H9 (cell line): ENCODE results near the gene PPL. TPM values are rescaled to one million over a fixed set of nuclear protein-coding genes. Genes with fewer than 3 reads are reported as not detected.

Experiments
- DNase-seq: peaks from one replicate; pipeline ENCODE4 v3.0.0-alpha.2; 2017
- H2AFZ ChIP-seq: one replicate; pipeline ENCODE4 v1.6.1; 2013; ENCODE audit warnings: mild to moderate bottlenecking, low read length, control low read depth, moderate library complexity
- H2AK5ac ChIP-seq: 2 replicates; pipeline ENCODE4 v1.6.1; 2013; ENCODE audit warnings: low read length, control low read depth, mixed read lengths; ENCODE audit not compliant: insufficient read length
- H2BK120ac ChIP-seq: one replicate; pipeline ENCODE4 v1.6.1; 2013; ENCODE audit warnings: low read depth, mild to moderate bottlenecking, low read length, control low read depth, inconsistent platforms; ENCODE audit not compliant: poor library complexity, severe bottlenecking
- H2BK12ac ChIP-seq: 2 replicates; pipeline ENCODE4 v1.6.1; 2013; ENCODE audit warnings: low read length, control low read depth, mixed read lengths, low read depth; ENCODE audit not compliant: insufficient read length
- H2BK15ac ChIP-seq: 2 replicates; pipeline ENCODE4 v1.6.1; 2013; ENCODE audit warnings: low read depth, low read length, control low read depth
- H2BK20ac ChIP-seq: one replicate; pipeline ENCODE4 v1.6.1; 2013; ENCODE audit warnings: low read depth, mild to moderate bottlenecking, low read length, control low read depth, inconsistent platforms; ENCODE audit not compliant: poor library complexity, severe bottlenecking
- H2BK5ac ChIP-seq: 2 replicates; pipeline ENCODE4 v1.6.1; 2013; ENCODE audit warnings: low read length, control low read depth, mixed read lengths; ENCODE audit not compliant: insufficient read length
- H3K14ac ChIP-seq: 2 replicates; pipeline ENCODE4 v1.6.1; 2013; ENCODE audit warnings: low read length, control low read depth; ENCODE audit not compliant: insufficient read depth
- H3K18ac ChIP-seq: 2 replicates; pipeline ENCODE4 v1.6.1; 2013; ENCODE audit warnings: low read depth, mild to moderate bottlenecking, mixed read lengths, low read length, control low read depth; ENCODE audit not compliant: insufficient read length
- H3K23ac ChIP-seq: 2 replicates; pipeline ENCODE4 v1.6.1; 2013; ENCODE audit warnings: low read length, control low read depth, mixed read lengths, low read depth; ENCODE audit not compliant: insufficient read length
- H3K23me2 ChIP-seq: 2 replicates; pipeline ENCODE4 v1.6.1; 2013; ENCODE audit warnings: low read depth, mild to moderate bottlenecking, mixed read lengths, low read length, control low read depth; ENCODE audit not compliant: insufficient read length, poor library complexity, severe bottlenecking
- H3K27ac ChIP-seq: 2 replicates; pipeline ENCODE4 v1.5.1; 2013; ENCODE audit warnings: low read length, control low read depth, mixed read lengths, low read depth; ENCODE audit not compliant: insufficient read length
- H3K27me3 ChIP-seq: 2 replicates; pipeline ENCODE4 v1.6.1; 2013; ENCODE audit warnings: low read length, control low read depth, inconsistent platforms; ENCODE audit not compliant: insufficient read depth
- H3K4ac ChIP-seq: 2 replicates; pipeline ENCODE4 v1.6.1; 2013; ENCODE audit warnings: low read depth, mild to moderate bottlenecking, control low read depth, inconsistent platforms, low read length, moderate library complexity
- H3K4me1 ChIP-seq: 2 replicates; pipeline ENCODE4 v1.6.1; 2013; ENCODE audit warnings: low read length, control low read depth, inconsistent platforms; ENCODE audit not compliant: insufficient read depth
- H3K4me2 ChIP-seq: 2 replicates; pipeline ENCODE4 v1.6.1; 2013; ENCODE audit warnings: low read length, control low read depth, mixed read lengths; ENCODE audit not compliant: insufficient read length, insufficient read depth
- H3K56ac ChIP-seq: 2 replicates; pipeline ENCODE4 v1.6.1; 2013; ENCODE audit warnings: low read depth, mild to moderate bottlenecking, mixed read lengths, low read length, control low read depth; ENCODE audit not compliant: insufficient read length
- H3K79me1 ChIP-seq: 2 replicates; pipeline ENCODE4 v1.6.1; 2013; ENCODE audit warnings: low read depth, mild to moderate bottlenecking, moderate library complexity, low read length, control low read depth, inconsistent platforms; ENCODE audit not compliant: insufficient read depth, poor library complexity, severe bottlenecking
- H3K79me2 ChIP-seq: 2 replicates; pipeline ENCODE4 v1.6.1; 2013; ENCODE audit warnings: low read length, control low read depth, inconsistent platforms; ENCODE audit not compliant: insufficient read depth
- H3K9ac ChIP-seq: 2 replicates; pipeline ENCODE4 v1.6.1; 2013; ENCODE audit warnings: low read length, control low read depth, mixed read lengths; ENCODE audit not compliant: insufficient read length; ENCODE audit errors: extremely low read depth
- H3K9me3 ChIP-seq: one replicate; pipeline ENCODE4 v1.6.1; 2013; ENCODE audit warnings: low read depth, low read length, inconsistent platforms; ENCODE audit not compliant: control insufficient read depth
- H3T11ph ChIP-seq: one replicate; pipeline ENCODE4 v1.6.1; 2013; ENCODE audit warnings: mild to moderate bottlenecking, low read length, control low read depth, inconsistent platforms
- H4K20me1 ChIP-seq: one replicate; pipeline ENCODE4 v1.6.1; 2013; ENCODE audit not compliant: control insufficient read depth, insufficient read length, insufficient read depth
- H4K5ac ChIP-seq: 2 replicates; pipeline ENCODE4 v1.6.1; 2013; ENCODE audit warnings: low read depth, mild to moderate bottlenecking, mixed read lengths, low read length, control low read depth; ENCODE audit not compliant: insufficient read length
- H4K8ac ChIP-seq: replicated peaks from 2 replicates; pipeline ENCODE4 v1.6.1; 2013; ENCODE audit warnings: low read length, control low read depth, mixed read lengths, low read depth; ENCODE audit not compliant: insufficient read length
- H4K91ac ChIP-seq: 2 replicates; pipeline ENCODE4 v1.6.1; 2013; ENCODE audit warnings: low read depth, mild to moderate bottlenecking, moderate library complexity, mixed read lengths, low read length, control low read depth; ENCODE audit not compliant: insufficient read length
- H3K27ac Mint-ChIP-seq, 3 experiments: 2 replicates in 2 of 3; 3 replicates in 1 of 3; pipeline ENCODE4 v1.8.0; 2020 to 2021; ENCODE audit warnings: mixed read lengths in 3 of 3, mild to moderate bottlenecking in 1 of 3, moderate library complexity in 1 of 3
- H3K27me3 Mint-ChIP-seq: 2 replicates; pipeline ENCODE4 v1.8.0; 2021; ENCODE audit warnings: low read depth, mild to moderate bottlenecking, moderate library complexity, mixed read lengths
- H3K36me3 Mint-ChIP-seq, 3 experiments: 2 replicates in 2 of 3; 3 replicates in 1 of 3; pipeline ENCODE4 v1.8.0; 2020 to 2021; ENCODE audit warnings: low read depth in 3 of 3, mixed read lengths in 3 of 3; ENCODE audit not compliant: insufficient read depth in 1 of 3
- H3K4me1 Mint-ChIP-seq, 2 experiments: 2 replicates each; pipeline ENCODE4 v1.8.0; 2020; ENCODE audit warnings: mixed read lengths in 2 of 2
- H3K4me3 Mint-ChIP-seq, 2 experiments: 2 replicates in 1 of 2; 3 replicates in 1 of 2; pipeline ENCODE4 v1.8.0; 2020 to 2021; ENCODE audit warnings: mild to moderate bottlenecking in 2 of 2, mixed read lengths in 2 of 2, moderate library complexity in 1 of 2
- H3K9me3 Mint-ChIP-seq, 2 experiments: 2 replicates in 1 of 2; 3 replicates in 1 of 2; pipeline ENCODE4 v1.8.0; 2020; ENCODE audit warnings: mild to moderate bottlenecking in 2 of 2, mixed read lengths in 2 of 2, moderate library complexity in 1 of 2
- CTCF ChIP-seq: fragments of 200-600 bp; sonication (generic); conservative IDR thresholded peaks from 3 replicates; pipeline ENCODE4 v1.8.0; 2021; ENCODE audit warnings: antibody characterized with exemption, mild to moderate bottlenecking
- WGBS: extraction: QIAGEN DNeasy Blood & Tissue Kit; methylation state at CpG from one replicate; pipeline ENCODE4 v1.1.7; 2013; ENCODE audit warnings: missing lambda C conversion rate, low lambda C conversion rate, mixed read lengths; ENCODE audit not compliant: insufficient read length; ENCODE audit errors: extremely low coverage; 5-methylcytosine and 5-hydroxymethylcytosine counted together
- total RNA-seq: library from RNA; stranded (reverse); gene quantifications from 2 replicates; pipeline ENCODE4 v1.2.1, GENCODE V29; 2021

PPL gene
- total RNA-seq, 1 experiment from 2014 or later: 29.2 TPM

- Histone ChIP-seq H4K20me1 (no peaks in the 10 kb centered on the region), H4K5ac (no peak within 1 kb of the TSS), H3K9me3 (no peaks in the 10 kb centered on the region), H4K91ac (no peak within 1 kb of the TSS), H2AK5ac (no peak within 1 kb of the TSS), H2BK120ac (no peak within 1 kb of the TSS), H3K14ac (peak within 1 kb of the TSS; percentile 76; the same call in 1 of the 2 replicates), H3T11ph (no peak within 1 kb of the TSS), H2BK5ac (no peak within 1 kb of the TSS), H2AFZ (no peak within 1 kb of the TSS), H2BK12ac (no peak within 1 kb of the TSS), H3K56ac (no peak within 1 kb of the TSS), H3K79me1 (peaks cover 11% of the 10 kb centered on the region), H2BK15ac (no peak within 1 kb of the TSS), H3K23ac (no peak within 1 kb of the TSS), H3K23me2 (peaks cover 17% of the 10 kb centered on the region), H4K8ac (no peak within 1 kb of the TSS), H3K27me3 (no peaks in the 10 kb centered on the region), H2BK20ac (no peak within 1 kb of the TSS), H3K9ac (peak within 1 kb of the TSS; percentile 76), H3K4me1 (peaks cover 3% of the 10 kb centered on the region), H3K18ac (no peak within 1 kb of the TSS), H3K4ac (no peak within 1 kb of the TSS), H3K79me2 (peaks cover 30% of the 10 kb centered on the region), H3K27ac (no peak within 1 kb of the TSS), H3K4me2 (peak within 1 kb of the TSS; percentile 98)
- H3K4me3 Mint-ChIP-seq: peak within 1 kb of the TSS; percentile 82 to 93
- H3K36me3 Mint-ChIP-seq: peaks cover 20 to 41% (median 39%) of the 10 kb centered on the region in 3 experiments
- DNase-seq: peak; percentile 98
- TF ChIP-seq CTCF: no peak
- H3K9me3 Mint-ChIP-seq: no peaks in the 10 kb centered on the region
- no peaks in the 10 kb centered on the region for H3K27me3 Mint-ChIP-seq
- H3K4me1 Mint-ChIP-seq: peaks cover 23 to 31% of the 10 kb centered on the region in 2 experiments
- H3K27ac Mint-ChIP-seq: peak within 1 kb of the TSS; percentile 72 to 95 (median 92); a peak in 6 of 7 replicates
- WGBS: no CpG with 5 or more reads among the region's 126 CpGs
Observed at GRCh38 chr16:4846901-4847773, 89.8 kb downstream of the PPL start, which contains the start of the genes GLYR1 and UBN1. Gene GLYR1 (minus strand): TSS chr16:4847288. CDS start chr16:4847265, 23 bp downstream. Gene UBN1 (plus strand): TSS chr16:4847481. CDS start chr16:4852918, 5,437 bp downstream.
